ENCODE results near the gene HHAT. TPM values are rescaled to one million over a fixed set of nuclear protein-coding genes. Genes with fewer than 3 reads are reported as not detected.

Gene HHAT
- total and polyA plus RNA-seq, 2 donors (not counting 3 experiments of a cell fraction or from before 2014, with no cell fraction given), result 2.4 to 4.3 TPM

- CTCF ChIA-PET, result no interaction called here
- intact Hi-C loops (cut with micrococcal nuclease), result loop anchor here (5.0 kb wide), 1 partner anchor 40 kb away; no protein-coding TSS in a partner anchor
- POLR2A ChIA-PET, result no interaction called here
- no peaks in the 10 kb centered on the region for H4K20me1 ChIP-seq (replicated peaks; ENCODE audit: control insufficient read depth, extremely low read depth, insufficient read depth, low read length)
- H3K79me2 ChIP-seq (ENCODE audit: control insufficient read depth, insufficient read depth, low read length), result no peaks in the 10 kb centered on the region
- BruUV-seq (replicated peaks), result no TSS peak
- H3K9me3 ChIP-seq (replicated peaks; ENCODE audit: control insufficient read depth, insufficient read depth, low read length), result no peaks in the 10 kb centered on the region
- DNase-seq (ENCODE audit: low read depth, low spot score) (no peak), FAIRE-seq (no peak)
- no peaks in the 10 kb centered on the region for H3K36me3 ChIP-seq (ENCODE audit: control insufficient read depth in 2 of 2, extremely low read depth in 1 of 2, insufficient read depth in 2 of 2, low read length in 2 of 2)
- no peak overlapping the region for H3K27ac ChIP-seq (ENCODE audit: insufficient read depth, low read depth, low read length)
- H3K4me2 ChIP-seq (ENCODE audit: insufficient read depth, low read length), result no peak overlapping the region
- TF ChIP-seq EZH2 (IDR thresholded peaks at IDR 0.05; ENCODE audit: borderline replicate concordance, low read depth, low read length, severe bottlenecking), result no peak
- TF ChIP-seq POLR2AphosphoS5 (IDR thresholded peaks at IDR 0.05; ENCODE audit: insufficient read depth, low read depth, low read length), result no peak
- no peak for TF ChIP-seq CTCF (IDR thresholded peaks at IDR 0.05; ENCODE audit: extremely low read depth in 1 of 2, insufficient read depth in 1 of 2, low read depth in 1 of 2, low read length in 2 of 2)
- TF ChIP-seq MAX (IDR thresholded peaks at IDR 0.05; ENCODE audit: insufficient read depth, insufficient read length), result no peak
- no peak for TF ChIP-seq GATA2 (IDR thresholded peaks at IDR 0.05; ENCODE audit: insufficient read depth, insufficient read length, low read depth, low read length)
- no peak for TF ChIP-seq MYC (IDR thresholded peaks at IDR 0.05; ENCODE audit: low read depth, low read length)
- TF ChIP-seq FOS (IDR thresholded peaks at IDR 0.05; ENCODE audit: borderline replicate concordance, insufficient read depth, low read length), result no peak
- no peak for TF ChIP-seq JUN (IDR thresholded peaks at IDR 0.05; ENCODE audit: borderline replicate concordance, insufficient read depth, insufficient read length, low read depth)
- no peak for TF ChIP-seq POLR2A (IDR thresholded peaks at IDR 0.05; ENCODE audit: low read depth, low read length)
- no peak overlapping the region for H2AFZ ChIP-seq (ENCODE audit: low read depth, low read length)
- H3K4me1 ChIP-seq (ENCODE audit: control insufficient read depth, extremely low read depth, insufficient read depth, low read length), result no peaks in the 10 kb centered on the region
- no peaks in the 10 kb centered on the region for H3K9me1 ChIP-seq (replicated peaks; ENCODE audit: control insufficient read depth, extremely low read depth, insufficient read depth, low read length)
- dilution Hi-C loops (cut with MboI; ENCODE audit: extremely low pct_ligation_motif_present, low sequenced_read_pairs), result no loop called here
- H3K9ac ChIP-seq (replicated peaks; ENCODE audit: extremely low read depth, insufficient read depth, low read length), result no peak overlapping the region
- no peak overlapping the region for H3K4me3 ChIP-seq (replicated peaks in 1 of 3; ENCODE audit: insufficient read depth in 1 of 3, low read depth in 1 of 3, low read length in 3 of 3)
- H3K27me3 ChIP-seq (ENCODE audit: control insufficient read depth in 2 of 2, insufficient read depth in 2 of 2, low read length in 2 of 2), result no peaks in the 10 kb centered on the region
Observed at GRCh38 chr1:210551899-210552298, 223.2 kb downstream of the HHAT start.
